ENCODE measurements around the gene PPIG.
"Not testable (repeated sequence)": the region's sequence is repeated elsewhere in the genome, so short reads cannot be mapped to it uniquely, and the experiment has no call there.

DNA sequence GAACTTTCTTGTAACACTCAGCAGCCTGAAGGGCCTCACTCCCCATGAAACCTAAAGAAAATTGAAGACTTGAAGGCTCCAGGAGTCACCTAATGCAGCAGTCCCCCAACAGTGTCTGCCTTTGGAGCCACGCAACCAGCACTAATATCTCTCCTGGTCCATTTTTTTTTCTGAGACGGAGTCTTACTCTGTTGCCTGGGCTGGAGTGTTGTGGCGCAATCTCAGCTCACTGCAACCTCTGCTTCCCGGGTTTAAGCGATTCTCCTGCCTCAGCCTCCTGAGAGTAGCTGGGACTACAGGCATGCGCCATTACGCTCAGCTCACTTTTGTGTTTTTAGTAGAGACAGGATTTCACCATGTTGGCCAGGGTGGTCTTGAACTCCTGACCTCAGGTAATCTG, 12.4 kb downstream of the PPIG start:
- not testable (repeated sequence) for TF ChIP-seq EZH2phosphoT487 (IDR thresholded peaks at IDR 0.05; ENCODE audit: borderline replicate concordance, low read length)
- TF ChIP-seq, protein P1, sequence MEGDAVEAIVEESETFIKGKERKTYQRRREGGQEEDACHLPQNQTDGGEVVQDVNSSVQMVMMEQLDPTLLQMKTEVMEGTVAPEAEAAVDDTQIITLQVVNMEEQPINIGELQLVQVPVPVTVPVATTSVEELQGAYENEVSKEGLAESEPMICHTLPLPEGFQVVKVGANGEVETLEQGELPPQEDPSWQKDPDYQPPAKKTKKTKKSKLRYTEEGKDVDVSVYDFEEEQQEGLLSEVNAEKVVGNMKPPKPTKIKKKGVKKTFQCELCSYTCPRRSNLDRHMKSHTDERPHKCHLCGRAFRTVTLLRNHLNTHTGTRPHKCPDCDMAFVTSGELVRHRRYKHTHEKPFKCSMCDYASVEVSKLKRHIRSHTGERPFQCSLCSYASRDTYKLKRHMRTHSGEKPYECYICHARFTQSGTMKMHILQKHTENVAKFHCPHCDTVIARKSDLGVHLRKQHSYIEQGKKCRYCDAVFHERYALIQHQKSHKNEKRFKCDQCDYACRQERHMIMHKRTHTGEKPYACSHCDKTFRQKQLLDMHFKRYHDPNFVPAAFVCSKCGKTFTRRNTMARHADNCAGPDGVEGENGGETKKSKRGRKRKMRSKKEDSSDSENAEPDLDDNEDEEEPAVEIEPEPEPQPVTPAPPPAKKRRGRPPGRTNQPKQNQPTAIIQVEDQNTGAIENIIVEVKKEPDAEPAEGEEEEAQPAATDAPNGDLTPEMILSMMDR (IDR thresholded peaks at IDR 0.05; ENCODE audit: low read depth, low read length, poor library complexity, severe bottlenecking): not testable (repeated sequence)

Measured in DOHH2 (cell line).